Mesothelial cell of epicardium (in vitro differentiated cells): ENCODE data around the gene GRP. TPM values are rescaled to one million over a fixed set of nuclear protein-coding genes. Genes with fewer than 3 reads are reported as not detected.
"Not testable (repeated sequence)": the region's sequence is repeated elsewhere in the genome, so short reads cannot be mapped to it uniquely, and the experiment has no call there.

Source experiments
- DNase-seq, 2 experiments: peaks; one replicate each; pipeline ENCODE4 v3.0.0; 2021; ENCODE audit warnings: low spot score in 2 of 2; ENCODE audit not compliant: unreplicated experiment in 2 of 2
- H3K27ac Mint-ChIP-seq: 2 replicates; pipeline ENCODE4 v1.8.0; 2021; ENCODE audit warnings: mixed read lengths
- H3K27me3 Mint-ChIP-seq: 2 replicates; pipeline ENCODE4 v1.8.0; 2021; ENCODE audit warnings: low read depth, mixed read lengths
- H3K36me3 Mint-ChIP-seq: 2 replicates; pipeline ENCODE4 v1.8.0; 2021; ENCODE audit warnings: mixed read lengths
- H3K4me1 Mint-ChIP-seq: 2 replicates; pipeline ENCODE4 v1.8.0; 2021; ENCODE audit warnings: mixed read lengths
- H3K4me3 Mint-ChIP-seq: 2 replicates; pipeline ENCODE4 v1.8.0; 2021; ENCODE audit warnings: mild to moderate bottlenecking, moderate library complexity, mixed read lengths
- H3K9me3 Mint-ChIP-seq: 2 replicates; pipeline ENCODE4 v1.8.0; 2021; ENCODE audit warnings: mixed read lengths
- total RNA-seq: library from RNA; stranded (reverse); gene quantifications from 3 replicates; pipeline ENCODE4 v1.2.1, GENCODE V29; 2021
- TF ChIP-seq, protein P1 (sequence below): fragments of 200-600 bp; sonication (generic); IDR thresholded peaks from one replicate; pipeline ENCODE4 v1.5.0; 2021; ENCODE audit warnings: antibody characterized with exemption; ENCODE audit not compliant: unreplicated experiment

The GRP gene
- total RNA-seq, 1 donor from 2014 or later: not detected

DNA sequence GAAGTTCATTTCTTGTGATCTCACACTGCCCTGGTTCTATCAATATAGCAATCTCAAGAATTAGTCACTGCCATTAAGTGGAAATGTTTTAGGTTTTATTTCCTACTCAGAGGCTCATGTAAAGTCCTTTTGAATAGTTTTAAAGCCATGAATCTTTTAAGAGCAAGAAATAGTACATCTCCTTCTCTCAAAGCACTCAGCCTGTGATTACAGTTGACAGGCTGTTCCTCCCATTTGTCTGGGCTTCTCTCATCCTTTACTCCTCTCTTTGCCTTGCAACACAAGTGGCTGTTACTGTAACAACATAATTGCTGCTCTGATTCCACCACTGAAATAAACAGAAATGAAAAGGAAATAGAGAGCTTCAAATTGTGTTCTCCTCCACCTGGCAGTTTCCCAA, 18.4 kb downstream of the GRP start:
- no peaks in the 10 kb centered on the region for H3K4me1 Mint-ChIP-seq
- no peak overlapping the region for H3K4me3 Mint-ChIP-seq
- no peak for DNase-seq
- no peak overlapping the region for H3K27ac Mint-ChIP-seq
- H3K27me3 Mint-ChIP-seq: peaks cover 58% of the 10 kb centered on the region
- TF ChIP-seq, protein P1, sequence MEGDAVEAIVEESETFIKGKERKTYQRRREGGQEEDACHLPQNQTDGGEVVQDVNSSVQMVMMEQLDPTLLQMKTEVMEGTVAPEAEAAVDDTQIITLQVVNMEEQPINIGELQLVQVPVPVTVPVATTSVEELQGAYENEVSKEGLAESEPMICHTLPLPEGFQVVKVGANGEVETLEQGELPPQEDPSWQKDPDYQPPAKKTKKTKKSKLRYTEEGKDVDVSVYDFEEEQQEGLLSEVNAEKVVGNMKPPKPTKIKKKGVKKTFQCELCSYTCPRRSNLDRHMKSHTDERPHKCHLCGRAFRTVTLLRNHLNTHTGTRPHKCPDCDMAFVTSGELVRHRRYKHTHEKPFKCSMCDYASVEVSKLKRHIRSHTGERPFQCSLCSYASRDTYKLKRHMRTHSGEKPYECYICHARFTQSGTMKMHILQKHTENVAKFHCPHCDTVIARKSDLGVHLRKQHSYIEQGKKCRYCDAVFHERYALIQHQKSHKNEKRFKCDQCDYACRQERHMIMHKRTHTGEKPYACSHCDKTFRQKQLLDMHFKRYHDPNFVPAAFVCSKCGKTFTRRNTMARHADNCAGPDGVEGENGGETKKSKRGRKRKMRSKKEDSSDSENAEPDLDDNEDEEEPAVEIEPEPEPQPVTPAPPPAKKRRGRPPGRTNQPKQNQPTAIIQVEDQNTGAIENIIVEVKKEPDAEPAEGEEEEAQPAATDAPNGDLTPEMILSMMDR: no peak
- H3K36me3 Mint-ChIP-seq: no peaks in the 10 kb centered on the region
- peaks cover 5% of the 10 kb centered on the region for H3K9me3 Mint-ChIP-seq

- TF ChIP-seq, protein P1: no peak
- H3K27me3 Mint-ChIP-seq: peaks cover 69% of the 10 kb centered on the region
Observed at GRCh38 chr18:59239642-59240041, 19.7 kb downstream of the GRP start.

DNA sequence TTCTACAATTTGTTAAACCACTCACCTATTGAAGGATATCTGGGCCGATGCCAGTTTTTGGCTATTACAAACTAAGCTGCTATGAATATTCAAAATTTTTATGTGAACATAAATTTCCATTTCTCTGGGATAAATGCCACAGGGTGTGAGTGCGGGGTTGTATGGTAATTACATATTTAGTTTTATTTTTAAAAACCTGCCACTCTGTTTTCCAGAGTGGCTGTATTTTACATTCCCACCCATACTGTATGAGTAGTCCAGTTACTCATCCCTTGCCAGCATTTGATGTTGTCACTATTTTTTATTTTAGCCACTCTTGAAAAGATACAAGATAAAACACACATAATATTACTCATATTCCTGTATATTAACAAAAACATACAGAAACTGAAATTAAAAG, 22.9 kb downstream of the GRP start:
- DNase-seq: no peak
- Mint-ChIP-seq H3K4me3 (no peak overlapping the region), H3K27me3 (peaks cover 79% of the 10 kb centered on the region), H3K4me1 (no peaks in the 10 kb centered on the region), H3K27ac (no peak overlapping the region), H3K36me3 (no peaks in the 10 kb centered on the region), H3K9me3 (peaks cover 5% of the 10 kb centered on the region)
- TF ChIP-seq, protein P1: no peak

More at GRCh38 chr18:59239642-59240041, 19.7 kb downstream of the GRP start:
- H3K27ac Mint-ChIP-seq: no peak overlapping the region
- no peaks in the 10 kb centered on the region for H3K36me3 Mint-ChIP-seq
- peaks cover 5% of the 10 kb centered on the region for H3K9me3 Mint-ChIP-seq
- no peak for DNase-seq
- no peak overlapping the region for H3K4me3 Mint-ChIP-seq
- no peaks in the 10 kb centered on the region for H3K4me1 Mint-ChIP-seq

DNA sequence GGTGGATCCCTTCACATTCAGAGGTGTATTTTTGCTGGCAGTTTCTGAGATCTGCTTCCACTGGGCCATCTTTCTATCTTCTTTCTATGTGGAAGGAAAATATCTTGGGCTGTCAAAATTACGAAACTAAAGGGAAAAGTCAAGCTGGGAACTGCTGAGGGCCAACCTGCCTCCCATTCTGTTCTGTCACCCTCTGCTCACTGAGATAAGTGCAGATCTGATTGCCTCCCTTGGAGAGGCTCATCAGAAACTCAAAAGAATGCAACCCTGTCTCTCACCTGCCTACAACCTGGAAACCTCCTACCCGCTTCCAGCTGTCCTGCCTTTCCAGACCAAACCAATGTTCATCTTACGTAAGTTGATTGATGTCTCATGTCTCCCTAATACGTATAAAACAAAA, 26.8 kb downstream of the GRP start:
- Mint-ChIP-seq H3K4me1 (no peaks in the 10 kb centered on the region), H3K27ac (no peak overlapping the region), H3K27me3 (peaks cover 77% of the 10 kb centered on the region), H3K9me3 (no peaks in the 10 kb centered on the region), H3K36me3 (no peaks in the 10 kb centered on the region), H3K4me3 (no peak overlapping the region)
- no peak for DNase-seq
- TF ChIP-seq, protein P1: no peak

DNA sequence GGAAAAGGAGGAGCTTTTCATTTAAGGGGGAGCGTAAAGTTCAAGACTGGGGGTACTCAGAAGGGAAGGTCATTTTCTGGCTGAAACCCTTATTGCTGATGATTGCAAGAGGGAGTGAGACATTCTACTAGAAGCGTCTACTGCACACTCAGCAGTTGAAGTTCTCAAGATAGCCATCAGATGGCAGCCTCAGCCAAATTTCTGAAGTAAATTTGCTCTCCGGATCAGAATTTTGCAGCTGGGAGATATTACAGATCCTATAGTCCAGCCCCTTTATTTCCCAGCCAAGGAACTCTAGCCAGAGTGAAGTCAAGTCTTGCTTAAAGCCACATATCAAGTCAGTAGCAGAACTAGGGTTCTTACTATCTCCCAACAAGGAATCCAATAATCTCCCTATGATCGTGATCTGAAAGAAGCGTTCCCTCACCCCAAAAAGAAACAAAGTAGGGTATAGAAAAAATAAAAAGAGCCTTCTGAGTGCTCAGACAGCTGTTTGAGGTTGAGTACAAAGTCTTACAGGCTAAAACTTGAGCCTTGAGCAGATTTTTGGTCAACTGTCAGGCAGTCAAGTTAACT, 29.3 kb downstream of the GRP start:
- Mint-ChIP-seq H3K27me3 (peaks cover 88% of the 10 kb centered on the region), H3K4me3 (no peak overlapping the region), H3K9me3 (no peaks in the 10 kb centered on the region), H3K36me3 (no peaks in the 10 kb centered on the region), H3K4me1 (no peaks in the 10 kb centered on the region), H3K27ac (no peak overlapping the region)
- TF ChIP-seq, protein P1: peak; percentile 66
- peak in 1 of 2 experiments; percentile 59 for DNase-seq

- not testable (repeated sequence) for H3K36me3 Mint-ChIP-seq, H3K27ac Mint-ChIP-seq, H3K4me1 Mint-ChIP-seq, H3K4me3 Mint-ChIP-seq, DNase-seq
- Mint-ChIP-seq H3K9me3 (peaks cover 11% of the 10 kb centered on the region), H3K27me3 (peaks cover 69% of the 10 kb centered on the region)
Observed at GRCh38 chr18:59255491-59255890, 35.5 kb downstream of the GRP start.

DNA sequence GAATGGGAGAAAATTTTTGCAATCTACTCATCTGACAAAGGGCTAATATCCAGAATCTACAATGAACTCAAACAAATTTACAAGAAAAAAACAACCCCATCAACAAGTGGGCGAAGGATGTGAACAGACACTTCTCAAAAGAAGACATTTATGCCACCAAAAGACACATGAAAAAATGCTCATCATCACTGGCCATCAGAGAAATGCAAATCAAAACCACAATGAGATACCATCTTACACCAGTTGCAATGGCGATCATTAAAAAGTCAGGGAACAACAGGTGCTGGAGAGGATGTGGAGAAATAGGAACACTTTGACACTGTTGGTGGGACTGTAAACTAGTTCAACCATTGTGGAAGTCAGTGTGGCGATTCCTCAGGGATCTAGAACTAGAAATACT, 41.9 kb downstream of the GRP start:
- H3K9me3 Mint-ChIP-seq, H3K4me3 Mint-ChIP-seq, DNase-seq, H3K4me1 Mint-ChIP-seq, H3K27ac Mint-ChIP-seq, H3K36me3 Mint-ChIP-seq: not testable (repeated sequence)
- H3K27me3 Mint-ChIP-seq: peaks cover 98% of the 10 kb centered on the region

DNA sequence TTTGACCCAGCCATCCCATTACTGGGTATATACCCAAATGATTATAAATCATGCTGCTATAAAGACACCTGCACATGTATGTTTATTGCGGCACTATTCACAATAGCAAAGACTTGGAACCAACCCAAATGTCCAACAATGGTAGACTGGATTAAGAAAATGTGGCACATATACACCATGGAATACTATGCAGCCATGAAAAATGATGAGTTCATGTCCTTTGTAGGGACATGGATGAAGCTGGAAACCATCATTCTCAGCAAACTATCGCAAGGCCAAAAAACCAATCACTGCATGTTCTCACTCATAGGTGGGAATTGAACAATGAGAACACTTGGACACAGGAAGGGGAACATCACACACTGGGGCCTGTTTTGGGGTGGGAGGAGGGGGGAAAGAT, 42.3 kb downstream of the GRP start:
- H3K27me3 Mint-ChIP-seq: peaks cover 100% of the 10 kb centered on the region
- not testable (repeated sequence) for H3K9me3 Mint-ChIP-seq, DNase-seq, H3K4me1 Mint-ChIP-seq, H3K4me3 Mint-ChIP-seq, H3K27ac Mint-ChIP-seq, H3K36me3 Mint-ChIP-seq
